Activated CD4-positive, alpha-beta T cell treated with anti-CD3 and anti-CD28 coated beads, Interleukin-2, amount 50 U/mL, for 24 hours (primary cell): ENCODE measurements around the gene OR1J1.
A peak's percentile ranks its signal among the peaks of the same experiment; 100 is the strongest.

Experiments
- DNase-seq, 2 donors: peaks; one replicate each; pipeline ENCODE4 v3.0.0-alpha.2; 2020; ENCODE audit warnings: low read depth in 1 of 2, low spot score in 1 of 2

Gene OR1J1, protein sequence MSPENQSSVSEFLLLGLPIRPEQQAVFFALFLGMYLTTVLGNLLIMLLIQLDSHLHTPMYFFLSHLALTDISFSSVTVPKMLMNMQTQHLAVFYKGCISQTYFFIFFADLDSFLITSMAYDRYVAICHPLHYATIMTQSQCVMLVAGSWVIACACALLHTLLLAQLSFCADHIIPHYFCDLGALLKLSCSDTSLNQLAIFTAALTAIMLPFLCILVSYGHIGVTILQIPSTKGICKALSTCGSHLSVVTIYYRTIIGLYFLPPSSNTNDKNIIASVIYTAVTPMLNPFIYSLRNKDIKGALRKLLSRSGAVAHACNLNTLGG

DNA sequence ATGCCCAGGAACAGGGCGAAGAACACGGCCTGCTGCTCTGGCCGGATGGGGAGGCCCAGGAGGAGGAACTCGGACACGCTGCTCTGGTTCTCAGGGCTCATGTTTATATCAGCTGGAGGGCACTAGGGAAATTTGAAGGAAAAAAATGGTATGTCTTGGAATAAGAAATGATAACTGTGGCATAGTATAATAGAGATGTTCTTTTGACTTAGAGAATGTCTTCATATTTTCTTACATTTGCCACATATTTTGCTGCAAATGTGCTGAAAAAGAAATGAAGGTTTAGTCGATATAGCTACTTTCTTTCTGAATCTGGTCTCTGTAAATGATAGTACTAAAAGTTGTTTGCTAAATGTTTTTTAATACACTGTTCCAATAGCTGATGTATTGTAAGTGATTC lies at the start of gene OR1J1:
TSS of gene OR1J1 (minus strand) at position 101 of the 400 bp plus-strand sequence. CDS start at position 101, 0 bp downstream.
- no peak for DNase-seq

DNA sequence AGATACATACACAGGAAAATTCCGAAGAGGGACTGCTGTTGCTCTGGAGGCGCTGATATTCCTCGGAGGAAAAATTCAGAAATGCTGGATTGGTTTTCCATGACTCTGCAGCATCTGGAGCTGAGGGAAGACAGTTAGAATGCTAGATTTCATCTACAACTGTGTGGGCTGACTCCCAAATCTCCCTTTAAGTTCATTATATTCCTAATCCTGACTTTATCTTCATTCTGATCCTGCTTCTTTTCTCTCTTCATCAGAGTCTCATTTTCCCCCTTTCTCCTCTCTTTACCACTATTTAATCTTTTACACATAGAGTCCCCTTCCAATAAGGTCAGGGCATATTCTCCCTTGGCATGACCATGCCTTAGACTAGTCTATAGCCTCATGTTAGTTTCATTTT lies 49.5 kb upstream of the OR1J1 start, which contains the start of gene OR1N1:
TSS of gene OR1N1 (minus strand) at position 101 of the 400 bp plus-strand sequence. CDS start at position 101, 0 bp downstream.
- no peak for DNase-seq

DNA sequence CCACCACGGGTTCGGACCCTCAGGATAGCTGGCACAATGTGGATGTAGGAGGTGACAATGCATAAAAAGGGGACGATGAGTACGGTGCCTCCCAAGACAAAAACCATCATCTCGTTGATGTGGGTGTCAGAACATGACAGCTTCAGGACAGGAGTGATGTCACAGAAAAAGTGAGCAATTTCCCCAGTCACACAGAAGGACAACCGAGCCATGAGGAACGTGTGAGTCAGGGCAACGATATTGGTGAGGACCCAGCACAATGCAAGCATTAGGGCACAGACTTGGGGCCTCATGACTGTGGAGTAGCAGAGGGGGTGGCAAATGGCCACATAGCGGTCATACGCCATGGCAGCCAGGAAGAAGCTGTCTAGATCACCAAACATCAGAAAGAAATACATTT lies 48.9 kb upstream of the OR1J1 start:
- peak in 1 of 2 donors; percentile 24 for DNase-seq

DNA sequence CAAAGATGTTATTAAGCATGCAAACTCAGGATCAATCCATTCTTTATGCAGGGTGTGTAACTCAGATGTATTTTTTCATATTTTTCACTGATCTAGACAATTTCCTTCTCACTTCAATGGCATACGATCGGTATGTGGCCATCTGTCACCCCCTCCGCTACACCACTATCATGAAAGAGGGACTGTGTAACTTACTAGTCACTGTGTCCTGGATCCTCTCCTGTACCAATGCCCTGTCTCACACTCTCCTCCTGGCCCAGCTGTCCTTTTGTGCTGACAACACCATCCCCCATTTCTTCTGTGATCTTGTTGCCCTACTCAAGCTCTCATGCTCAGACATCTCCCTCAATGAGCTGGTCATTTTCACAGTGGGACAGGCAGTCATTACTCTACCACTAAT lies 41.6 kb upstream of the OR1J1 start:
- DNase-seq: no peak

DNA sequence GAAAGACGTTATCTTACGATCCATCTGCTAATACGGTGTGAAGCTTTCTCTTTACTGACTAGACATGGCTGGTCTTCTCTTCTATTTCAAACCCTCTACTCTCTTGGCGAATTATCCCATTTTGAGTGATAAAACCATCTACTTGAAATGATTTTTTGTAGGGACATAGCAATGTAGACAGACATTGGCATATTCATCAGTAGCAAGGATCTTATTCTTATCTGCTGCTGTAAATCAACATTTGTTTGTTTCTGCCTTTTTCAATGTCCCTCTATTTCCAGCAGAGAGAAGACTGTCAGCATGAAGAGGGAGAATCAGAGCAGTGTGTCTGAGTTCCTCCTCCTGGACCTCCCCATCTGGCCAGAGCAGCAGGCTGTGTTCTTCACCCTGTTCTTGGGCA lies 41.1 kb upstream of the OR1J1 start, which contains the start of gene OR1J4:
TSS of gene OR1J4 (plus strand) at position 301 of the 400 bp plus-strand sequence. CDS start at position 301, 0 bp downstream.
- DNase-seq: no peak

DNA sequence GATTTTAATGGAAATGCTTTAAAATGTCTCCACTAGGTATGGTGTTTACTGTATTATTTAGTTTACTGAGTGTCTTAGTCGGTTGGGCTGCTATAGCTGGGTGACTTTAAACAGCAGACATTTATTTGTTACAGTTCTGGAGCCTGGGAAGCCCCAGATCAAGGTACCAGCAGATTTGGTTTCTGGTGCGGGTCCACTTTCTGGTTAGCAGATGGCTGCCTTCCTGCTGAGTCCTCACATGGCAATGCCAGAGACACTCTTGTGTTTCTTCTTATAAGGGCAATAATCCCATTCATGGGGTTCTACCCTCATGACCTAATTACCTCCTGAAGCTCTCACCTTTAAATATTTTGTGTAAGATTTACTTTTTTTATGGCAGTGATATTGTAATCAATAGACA lies 40.5 kb upstream of the OR1J1 start:
- no peak for DNase-seq

DNA sequence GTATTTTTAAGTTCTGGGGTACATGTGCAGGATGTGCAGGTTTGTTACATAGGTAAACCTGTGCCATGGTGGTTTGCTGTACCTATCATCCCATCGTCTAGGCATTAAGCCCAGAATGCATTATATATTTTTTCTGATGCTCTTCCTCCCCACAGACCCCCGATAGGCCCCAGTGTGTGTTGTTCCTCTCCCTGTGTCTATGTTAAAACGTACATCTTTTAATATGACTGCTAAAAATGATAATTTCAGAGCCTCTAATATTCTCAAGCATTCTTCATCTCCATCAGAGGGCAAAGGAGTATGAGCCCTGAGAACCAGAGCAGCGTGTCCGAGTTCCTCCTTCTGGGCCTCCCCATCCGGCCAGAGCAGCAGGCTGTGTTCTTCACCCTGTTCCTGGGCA lies 32.8 kb upstream of the OR1J1 start, which contains the start of gene OR1J2:
TSS of gene OR1J2 (plus strand) at position 301 of the 400 bp plus-strand sequence. CDS start at position 301, 0 bp downstream.
- no peak for DNase-seq

DNA sequence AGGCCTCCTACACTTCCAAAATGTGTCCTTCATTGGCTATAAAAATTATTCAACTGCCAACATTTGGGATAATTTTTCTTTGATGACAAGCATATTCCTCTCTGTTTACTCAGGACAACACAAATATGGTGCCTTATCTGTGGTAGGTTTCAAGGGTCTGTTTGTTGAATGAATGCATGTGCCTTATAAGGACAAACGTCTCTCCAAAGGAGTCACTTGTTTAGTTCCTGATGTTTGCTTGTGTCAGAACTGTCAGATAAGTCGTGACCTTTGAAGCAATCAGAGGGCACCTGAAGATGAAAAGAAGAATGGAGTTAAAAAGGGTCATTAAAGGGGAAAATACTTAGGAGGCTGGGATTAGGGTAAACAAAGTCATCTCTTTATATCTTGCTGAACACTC lies 29.2 kb upstream of the OR1J1 start:
- DNase-seq: no peak

DNA sequence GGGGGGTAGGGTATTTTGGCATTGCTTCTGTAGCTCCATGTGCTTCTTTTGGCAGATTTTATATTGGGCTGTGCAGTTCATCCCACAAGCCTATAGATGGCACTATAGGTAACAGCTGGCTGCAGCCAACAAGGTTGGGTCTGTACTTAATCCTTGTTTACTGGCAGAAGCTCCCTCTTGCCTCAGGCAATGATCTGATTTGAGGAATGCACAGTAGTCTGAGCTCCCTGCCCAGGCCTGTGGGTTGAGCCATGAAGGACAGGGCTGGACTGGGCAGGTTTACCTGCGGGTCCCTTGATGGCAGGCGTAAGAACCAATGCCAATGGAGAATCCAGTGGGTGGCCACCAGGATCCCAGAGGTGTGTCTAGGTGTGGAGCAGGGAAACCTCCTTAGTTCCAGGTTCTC lies 21.2 kb upstream of the OR1J1 start:
- peak in 1 of 2 donors; percentile 6 for DNase-seq

DNA sequence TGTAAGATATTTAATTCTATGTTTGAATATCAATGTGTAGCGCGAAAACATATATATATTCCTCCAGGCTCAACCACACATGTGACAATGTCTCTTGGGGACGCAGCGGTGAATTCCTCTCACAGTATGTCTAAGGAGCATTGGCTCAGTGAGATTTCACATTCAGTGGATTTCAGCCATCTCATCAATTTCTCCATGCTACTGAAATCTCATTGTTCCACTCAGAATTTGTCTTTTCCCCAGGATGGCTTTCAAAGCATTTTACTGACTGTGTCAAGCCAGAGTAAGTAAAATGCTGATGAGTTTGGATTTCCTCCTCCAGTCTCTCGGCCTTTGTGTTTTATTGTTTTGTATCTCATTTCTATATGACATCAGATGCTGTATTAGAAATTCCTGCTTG lies 1.3 kb upstream of the OR1J1 start:
- no peak for DNase-seq

DNA sequence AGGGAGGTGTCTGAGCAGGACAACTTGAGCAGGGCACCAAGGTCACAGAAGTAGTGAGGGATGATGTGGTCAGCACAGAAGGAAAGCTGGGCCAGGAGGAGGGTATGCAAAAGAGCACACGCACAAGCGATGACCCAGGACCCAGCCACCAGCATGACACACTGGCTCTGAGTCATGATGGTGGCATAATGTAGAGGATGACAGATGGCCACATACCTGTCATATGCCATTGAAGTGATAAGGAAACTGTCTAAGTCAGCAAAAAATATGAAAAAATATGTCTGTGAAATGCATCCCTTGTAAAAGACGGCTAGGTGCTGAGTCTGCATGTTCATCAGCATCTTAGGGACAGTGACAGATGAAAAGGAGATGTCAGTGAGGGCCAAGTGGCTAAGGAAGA lies 380 bp downstream of the OR1J1 start:
- no peak for DNase-seq

DNA sequence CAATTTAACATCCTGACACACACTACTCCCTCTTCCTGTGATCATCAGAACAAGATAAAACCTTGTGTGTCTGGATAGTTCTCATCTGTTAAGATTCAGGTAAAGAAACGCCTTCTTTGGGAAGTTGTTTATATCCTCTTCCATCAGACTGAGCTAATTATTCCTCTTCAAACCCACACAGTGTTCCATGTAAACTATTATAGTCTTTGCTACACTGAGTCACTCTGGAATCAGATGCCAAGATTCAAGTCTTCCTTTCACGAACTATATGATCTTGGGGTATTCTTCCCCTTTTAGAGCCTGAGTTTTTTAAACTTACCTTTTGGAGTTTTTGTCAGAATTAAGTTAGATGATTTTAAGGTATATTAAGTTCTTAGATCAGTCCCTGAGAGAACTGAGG lies 2.0 kb downstream of the OR1J1 start:
- no peak for DNase-seq

DNA sequence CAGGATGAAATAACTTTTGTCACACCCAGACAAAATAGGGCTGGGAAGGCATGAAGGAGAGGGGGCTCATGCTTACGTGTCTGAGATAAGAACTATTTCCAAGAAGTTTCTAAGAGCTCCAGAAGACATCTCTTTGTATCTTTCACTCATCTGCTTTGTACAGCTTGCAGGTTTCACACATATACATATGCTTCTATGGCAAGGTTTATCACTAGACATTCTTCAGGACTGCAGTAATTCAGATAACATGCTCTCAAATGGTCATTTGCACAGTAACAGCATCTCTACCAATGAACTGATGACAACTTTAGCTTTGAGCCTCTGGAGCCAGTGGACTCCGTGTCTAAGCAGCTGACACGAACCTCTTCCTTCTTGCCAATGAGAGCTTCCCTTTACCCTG lies 3.2 kb downstream of the OR1J1 start:
- no peak for DNase-seq

DNA sequence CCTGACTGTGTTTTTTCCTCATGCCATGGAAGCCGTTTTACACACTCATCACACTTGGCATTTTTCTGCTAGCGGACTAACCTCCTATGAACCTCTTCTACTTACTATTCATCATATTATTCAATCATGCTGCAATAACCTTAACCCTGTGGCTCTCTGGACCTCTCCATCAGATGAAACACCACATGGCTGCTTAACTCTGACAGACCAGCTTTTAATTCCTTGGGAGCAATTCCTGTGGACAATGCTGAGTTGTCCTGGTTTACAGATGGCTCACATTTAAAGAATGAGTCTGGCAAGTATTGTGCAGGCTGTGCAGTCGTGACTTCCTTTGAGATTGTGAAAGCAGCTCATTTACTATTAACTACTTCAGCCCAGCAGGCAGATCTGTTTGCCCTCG lies 9.0 kb downstream of the OR1J1 start:
- no peak for DNase-seq

DNA sequence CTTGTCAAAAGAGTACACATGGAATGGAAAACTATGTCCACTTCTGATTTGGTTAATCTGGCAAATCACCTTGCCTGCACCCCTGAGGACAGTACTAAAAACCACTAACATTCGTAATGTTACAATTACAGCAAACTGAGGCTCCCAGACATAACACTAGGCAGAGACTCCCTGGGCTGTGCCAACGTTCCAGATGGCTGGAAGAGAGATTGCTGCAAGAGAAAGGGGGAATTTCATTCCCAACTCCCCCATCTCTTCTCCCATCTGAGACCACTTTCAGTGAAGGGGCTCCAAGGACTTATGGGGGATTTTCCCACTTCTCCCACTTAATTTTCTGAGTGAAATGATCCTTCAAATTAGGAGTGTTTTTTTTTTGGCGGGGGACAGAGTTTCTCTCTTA lies 11.3 kb downstream of the OR1J1 start:
- no peak for DNase-seq

DNA sequence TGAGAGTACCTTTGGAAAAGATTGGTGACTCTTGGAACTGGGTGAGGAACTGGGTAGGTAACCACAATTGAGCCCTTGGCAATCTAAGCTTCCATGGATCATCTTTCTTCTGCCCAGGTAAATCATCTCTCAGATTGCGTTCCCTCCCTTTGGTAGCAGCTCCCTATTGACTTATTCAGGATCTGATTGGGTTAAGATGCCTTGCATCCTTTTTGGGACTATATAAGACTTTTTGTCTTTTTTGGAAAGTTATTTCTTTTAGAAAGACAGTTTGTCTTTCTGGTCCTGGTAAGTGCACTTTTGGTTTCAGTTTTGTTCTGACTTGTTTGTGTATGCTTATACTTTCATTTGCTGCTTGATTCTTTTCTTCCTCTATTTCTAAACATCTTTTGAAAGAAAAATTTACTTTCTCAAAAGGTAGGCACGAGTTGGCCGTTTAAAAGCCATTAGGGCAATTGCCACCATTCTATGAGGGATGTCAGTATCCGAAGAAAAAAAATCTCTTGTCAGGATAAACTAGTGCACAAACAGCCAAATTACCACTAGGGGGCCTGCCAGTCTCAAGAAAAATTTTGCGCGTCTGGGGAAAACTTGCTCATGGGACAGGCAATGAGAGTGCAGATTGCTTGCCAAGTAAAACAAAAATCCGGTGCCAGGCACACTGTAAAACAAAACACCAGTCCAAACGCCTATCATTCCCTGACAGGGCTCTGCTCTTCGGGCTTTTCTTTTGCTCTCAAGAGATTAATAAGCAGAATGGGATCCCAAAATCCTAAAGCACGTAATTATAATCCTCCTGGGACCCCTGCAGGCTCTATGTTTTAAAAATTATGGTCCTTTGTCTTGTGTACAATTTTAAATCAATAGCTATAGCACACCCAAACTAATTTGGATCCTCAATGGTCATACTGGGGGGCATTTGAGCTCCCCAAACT lies 12.8 kb downstream of the OR1J1 start:
- peak; percentile 20 to 65 for DNase-seq

DNA sequence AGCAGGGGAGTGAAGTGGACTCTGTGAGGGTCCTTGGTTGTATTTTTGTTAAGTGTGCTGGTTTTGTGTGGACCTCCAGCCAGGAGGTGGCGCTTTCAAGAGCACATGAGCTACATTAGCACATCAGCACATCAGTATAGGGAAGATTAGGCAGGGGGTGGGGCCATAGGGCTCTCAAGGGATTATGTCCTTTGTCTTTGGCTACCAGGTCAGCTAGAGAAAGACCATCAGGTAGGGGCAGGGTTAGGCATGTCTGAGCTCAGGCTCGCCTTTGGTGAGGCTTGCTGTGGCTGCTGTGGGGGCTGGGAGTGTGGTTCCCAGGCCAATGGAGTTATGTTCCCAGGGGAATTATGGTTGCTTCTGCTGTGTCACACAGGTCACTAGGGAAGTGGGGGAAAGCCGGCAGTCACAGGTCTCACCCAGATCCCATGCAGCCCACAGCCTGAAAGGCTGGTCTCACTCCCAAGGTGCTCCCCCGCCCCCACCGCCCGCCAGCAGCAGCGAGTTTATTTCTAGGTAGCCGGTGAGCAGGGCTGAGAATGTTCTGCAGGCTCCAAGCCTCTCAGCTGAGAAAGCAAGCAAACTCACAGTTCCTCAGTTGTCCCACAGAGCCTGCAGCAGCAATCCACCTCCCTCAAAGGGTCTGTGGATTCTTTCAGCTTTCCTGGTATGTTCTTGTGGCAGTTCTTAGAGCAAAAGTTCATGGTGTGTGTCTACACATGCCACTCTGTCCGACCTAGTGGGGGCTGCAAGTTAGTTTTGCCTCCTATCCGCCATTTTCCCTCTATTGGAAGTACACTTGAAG lies 13.7 kb downstream of the OR1J1 start:
- no peak for DNase-seq

DNA sequence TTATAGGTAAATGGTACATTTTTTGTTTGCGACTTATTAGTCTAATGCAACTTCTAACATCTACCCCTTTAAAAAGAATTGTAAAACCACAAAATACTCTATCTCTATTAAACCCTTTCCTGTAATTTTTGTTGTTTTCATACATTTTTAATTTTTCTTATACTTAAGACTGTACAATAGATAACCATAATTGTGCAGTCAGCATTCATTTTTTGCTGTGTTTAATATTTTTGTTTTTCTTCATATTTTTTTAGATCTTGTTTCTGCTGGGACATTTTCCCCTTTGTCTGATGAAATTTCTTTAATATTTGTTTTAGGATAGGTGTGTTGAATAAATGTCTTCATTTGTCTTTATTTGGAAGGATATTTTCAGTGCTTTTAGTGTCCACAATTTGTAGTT lies 19.9 kb downstream of the OR1J1 start:
- DNase-seq: no peak

DNA sequence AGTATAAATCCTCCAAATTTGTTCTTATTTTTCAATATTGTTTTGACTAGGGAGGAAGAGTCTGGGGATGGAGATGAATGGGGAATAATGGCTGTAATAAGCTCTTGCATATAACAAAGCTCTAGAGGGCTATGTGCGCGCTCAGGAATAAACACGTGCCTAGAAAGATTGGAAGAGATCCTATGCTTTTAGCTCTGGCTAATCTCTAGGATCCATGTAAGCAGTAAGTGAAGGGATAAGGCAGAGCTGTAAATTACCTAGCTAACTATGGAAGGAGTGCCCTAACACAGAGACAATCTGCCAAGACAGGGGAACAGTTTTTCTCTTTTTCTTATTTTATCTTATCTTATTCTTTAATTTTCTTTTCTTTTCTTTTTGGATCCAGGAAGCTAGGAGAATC lies 21.6 kb downstream of the OR1J1 start:
- DNase-seq: no peak

DNA sequence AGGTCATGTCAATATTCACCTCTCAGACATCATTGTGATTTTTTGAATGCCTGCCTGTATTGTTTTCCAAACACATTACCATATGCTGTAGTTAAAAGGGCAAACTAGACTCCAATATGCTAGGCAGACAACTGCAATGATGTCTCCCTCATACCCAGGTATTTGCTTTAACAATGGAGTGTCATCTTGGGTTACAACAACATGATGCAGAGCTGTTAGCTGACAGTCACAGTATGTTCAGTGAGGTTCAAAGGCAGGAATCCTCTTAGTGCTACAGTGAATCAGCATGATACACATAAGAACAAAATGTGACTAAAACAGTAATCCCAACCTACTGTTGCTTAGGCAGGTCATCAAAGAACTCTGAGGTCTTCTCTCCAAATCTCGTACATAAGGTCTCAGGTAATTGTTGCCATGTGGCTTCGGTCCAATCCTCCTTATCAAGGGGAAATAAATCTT lies 24.0 kb downstream of the OR1J1 start:
- DNase-seq: no peak
